Right renal cortex interstitium (tissue), 3 donors: ENCODE results near the gene LUM. TPM values are rescaled to one million over a fixed set of nuclear protein-coding genes. Genes with fewer than 3 reads are reported as not detected.

ENCODE experiments used
- DNase-seq, 3 donors: peaks; one replicate each; pipeline ENCODE4 v3.0.0-alpha.2; 2013; ENCODE audit warnings: low read depth in 3 of 3, low spot score in 2 of 3
- polyA plus RNA-seq, 3 donors: library from polyadenylated mRNA; unstranded; fragments of 120-200 nt; gene quantifications; one replicate each; pipeline ENCODE4 v1.2.1, GENCODE V29; 2013; ENCODE audit not compliant: insufficient read length in 3 of 3

The LUM gene
- polyA plus RNA-seq, 3 donors, result 23.7 to 56.3 (median 34.9) TPM

DNA sequence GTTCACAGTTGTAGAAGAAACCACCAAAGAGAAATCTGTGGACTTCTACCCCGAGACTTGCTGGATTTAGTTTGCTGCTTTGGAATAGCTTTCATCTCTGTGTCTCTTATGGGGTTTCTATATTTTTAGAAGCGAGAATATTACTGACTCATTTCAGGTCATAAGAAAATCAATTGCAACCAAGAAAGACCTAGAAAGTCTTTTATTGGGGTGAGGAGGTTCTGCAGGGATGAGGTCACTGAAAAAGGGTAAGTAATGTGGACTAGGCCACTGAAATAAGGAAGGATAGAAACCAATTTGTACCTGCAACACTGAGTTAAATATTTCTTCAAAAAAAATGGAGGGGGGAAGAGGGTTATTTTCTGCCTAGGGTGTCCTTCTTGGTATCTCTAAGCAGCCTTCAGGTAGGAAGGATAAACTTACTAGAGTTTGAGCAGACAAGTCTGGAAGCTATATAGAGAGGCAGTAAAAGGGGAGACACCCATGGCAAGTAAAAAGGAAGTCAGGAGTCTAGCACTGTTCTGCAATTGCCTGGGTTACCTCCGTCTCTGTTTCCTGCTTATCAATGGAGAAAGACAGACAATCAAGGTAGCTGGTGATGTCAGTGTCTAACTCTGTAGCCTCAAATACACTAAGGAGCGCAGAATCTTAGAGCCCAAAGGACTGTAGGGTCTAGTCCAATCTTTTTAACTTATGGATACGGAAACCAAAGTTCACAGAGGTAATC, 33.9 kb downstream of the LUM start:
- DNase-seq, result no peak

DNA sequence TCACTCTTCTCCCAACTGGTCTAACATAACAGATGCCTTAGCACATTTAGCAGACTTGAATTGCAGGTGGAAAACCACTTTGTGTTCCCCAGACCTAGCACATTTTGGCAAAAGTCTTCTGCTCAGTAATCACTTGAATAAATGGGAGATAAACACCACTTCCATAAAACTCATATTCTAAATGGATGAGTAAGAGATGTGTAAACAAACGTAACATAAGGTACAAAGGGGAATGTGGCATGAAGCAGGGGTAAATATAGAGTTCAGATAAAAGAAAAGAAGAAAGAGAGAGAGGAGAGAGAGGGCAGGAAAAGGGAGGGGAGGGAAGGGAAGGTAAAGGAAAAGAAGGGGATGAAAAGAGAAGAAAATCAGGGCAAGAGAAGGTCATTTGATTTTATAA, 36.4 kb downstream of the LUM start:
- DNase-seq, result no peak

DNA sequence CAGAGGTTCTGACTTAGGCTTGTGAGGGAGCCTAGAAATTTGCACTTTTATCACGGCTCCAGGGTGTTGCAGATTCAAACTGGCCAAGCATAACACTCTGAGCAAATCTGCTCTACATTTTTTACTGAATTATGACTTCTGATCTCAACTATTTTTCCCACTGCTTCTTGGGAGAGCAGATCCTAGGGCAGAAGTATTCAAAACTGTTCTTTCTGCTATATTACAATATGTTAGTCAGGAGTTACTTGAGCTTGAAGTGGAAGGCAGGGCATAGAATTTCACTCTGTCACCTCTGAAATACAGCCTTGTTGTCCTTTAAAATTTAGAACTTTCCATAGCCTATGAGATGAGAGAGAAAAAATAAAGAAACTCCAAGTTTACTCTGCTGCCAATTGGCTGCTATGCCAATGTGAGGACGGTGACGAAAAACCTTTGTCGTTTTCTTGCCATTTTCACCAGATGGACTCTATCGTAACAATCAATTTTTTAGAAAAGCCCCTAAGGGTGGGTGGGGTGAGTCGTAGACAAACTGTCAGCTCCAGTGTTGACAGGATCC, 37.1 kb downstream of the LUM start:
- peak in 1 of 3 donors; percentile 15 for DNase-seq

DNA sequence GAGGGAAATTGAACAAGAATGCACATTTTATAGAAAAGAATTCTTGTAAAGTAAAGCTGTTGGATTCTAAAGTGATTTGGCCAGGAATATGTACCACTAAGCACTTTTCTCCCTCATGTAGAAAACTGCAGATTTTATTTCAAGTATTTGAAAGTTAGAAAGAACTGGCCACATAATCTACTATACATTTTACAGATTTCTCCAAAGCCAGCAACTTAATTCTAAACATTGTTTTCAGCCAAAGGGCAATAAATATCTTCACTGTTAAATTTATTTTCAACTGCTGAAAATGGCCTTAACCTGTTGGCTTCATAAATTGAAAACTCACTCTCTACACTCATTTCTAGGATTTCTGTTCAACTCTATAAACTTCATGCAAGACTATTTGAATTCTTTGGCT, 37.9 kb downstream of the LUM start:
- no peak for DNase-seq

DNA sequence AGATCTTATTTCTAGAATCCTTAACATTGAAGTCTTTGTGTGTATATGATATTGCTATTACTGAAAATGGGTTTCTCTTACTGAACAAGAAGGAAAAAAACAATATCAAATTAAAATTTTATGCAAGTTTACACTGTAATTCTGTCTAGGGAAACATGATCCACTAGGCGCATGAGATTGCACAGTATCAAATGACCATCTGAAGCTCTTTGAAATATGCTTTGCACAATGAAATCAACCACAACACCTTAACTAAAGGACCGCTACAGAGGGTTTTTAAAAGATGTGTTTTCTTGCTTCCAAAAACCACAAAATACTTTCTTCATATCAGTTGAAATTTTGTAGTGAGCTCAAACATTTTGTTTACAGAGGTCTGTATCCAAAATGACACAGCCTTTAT, 38.4 kb downstream of the LUM start:
- no peak for DNase-seq

DNA sequence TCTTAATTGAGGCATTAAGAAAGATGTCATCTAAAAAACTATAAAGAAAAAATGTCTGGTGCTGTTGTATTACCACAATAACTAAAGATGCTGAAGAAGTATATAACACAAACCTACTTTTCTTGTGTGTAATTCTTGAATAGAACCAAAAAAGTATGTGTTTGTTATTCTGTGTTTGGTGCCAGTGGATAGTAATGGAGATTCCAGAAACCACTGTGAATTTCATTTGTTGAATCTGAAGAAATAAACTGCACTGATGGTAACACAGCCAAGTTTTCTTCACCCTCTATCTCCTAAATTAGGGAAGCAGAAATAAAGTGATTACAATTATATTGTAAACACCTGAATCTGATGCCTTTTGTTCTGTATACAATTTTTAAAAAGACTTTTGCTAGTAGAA, 40.4 kb downstream of the LUM start:
- DNase-seq, result no peak

DNA sequence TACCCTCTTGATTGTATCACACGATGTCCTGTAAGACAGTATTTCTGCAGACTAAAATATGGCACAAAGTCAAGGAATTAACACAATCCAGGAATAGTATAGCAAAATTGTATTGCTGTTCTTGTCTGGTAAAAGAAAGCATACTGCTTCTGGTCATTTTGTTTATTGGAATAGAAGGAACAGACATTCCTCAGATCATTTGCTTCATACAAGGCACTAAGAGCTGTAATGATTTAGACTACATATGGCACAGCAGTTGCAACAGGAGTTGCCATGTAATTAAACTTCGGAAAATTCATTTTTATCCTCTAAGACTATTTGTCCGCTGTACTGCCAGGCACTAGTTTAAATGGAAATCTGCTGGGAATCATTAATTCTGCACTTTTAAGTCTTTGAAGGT, 45.9 kb downstream of the LUM start:
- no peak for DNase-seq

DNA sequence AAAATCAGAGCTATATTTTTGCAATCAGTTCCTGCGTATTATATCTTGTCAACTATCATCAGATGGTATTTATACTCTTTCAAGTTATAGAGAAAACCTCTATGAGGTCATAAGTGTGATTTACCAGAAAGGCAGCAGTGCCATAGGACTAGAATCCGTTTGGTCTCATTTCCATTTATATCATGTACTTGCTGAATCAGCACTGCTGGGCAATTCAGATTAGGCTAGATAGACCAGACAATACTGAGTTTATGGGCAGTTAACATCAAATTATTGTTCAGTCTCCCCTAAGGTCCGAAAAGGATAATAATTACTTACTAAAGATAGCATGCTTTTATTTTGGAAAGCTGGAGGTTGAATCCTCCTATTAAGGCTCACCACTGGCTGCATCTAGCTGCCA, 46.7 kb downstream of the LUM start:
- DNase-seq, result no peak

DNA sequence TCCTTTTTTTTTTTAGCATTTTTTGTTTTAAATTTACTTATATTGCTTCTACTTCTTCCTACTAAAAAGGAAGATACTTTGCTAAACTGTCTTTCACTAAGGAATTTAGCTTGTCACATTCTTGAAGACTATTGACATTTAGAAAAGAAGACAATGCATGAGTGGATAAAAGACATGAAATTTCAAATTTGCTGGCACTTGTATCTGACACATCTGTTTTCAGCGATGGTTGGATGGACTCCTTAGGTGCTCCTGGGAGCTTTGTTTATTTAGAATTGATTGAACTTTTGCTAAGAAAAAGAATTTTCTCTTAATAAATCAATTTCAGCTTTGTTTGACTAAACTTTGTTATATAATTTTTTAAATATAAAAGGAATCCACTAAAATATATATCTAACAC, 50.2 kb downstream of the LUM start:
- no peak for DNase-seq

DNA sequence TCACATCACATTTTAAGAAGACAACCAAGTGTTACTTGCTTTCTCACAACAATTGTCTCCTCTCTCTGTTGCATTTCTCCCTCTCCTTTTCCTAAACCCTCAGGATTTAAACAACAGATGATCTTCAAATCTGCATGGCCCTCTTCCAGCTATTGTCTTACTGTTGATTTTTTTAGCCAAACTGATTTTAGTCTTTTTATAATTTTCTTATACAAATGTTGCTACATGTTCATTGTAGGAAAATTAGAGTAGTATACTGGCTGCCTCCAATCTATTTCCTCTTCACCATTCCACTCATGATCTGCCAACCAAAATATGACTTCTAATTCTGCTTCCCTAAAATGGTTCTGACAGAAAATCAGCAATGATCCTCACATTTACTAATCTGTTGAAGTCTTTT, 52.1 kb downstream of the LUM start:
- DNase-seq, result no peak

DNA sequence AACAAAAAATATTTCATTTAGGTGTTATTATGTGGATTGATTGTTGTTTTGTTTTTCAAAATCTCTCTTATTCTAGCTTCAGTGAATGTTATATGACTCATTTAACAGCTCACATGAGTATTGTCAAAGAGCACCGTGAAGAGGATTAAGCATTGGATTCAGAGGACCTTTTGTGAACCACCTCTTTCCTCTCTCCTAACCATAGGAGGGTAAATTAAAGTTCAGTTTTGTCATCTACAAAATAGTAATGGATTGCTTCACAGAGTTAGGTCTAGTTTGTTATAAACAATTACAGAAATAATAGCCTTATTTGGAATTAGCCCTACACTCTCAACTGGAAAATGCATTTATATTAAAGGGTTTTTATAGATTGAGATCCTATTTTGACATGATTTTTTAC, 52.5 kb downstream of the LUM start:
- no peak for DNase-seq

DNA sequence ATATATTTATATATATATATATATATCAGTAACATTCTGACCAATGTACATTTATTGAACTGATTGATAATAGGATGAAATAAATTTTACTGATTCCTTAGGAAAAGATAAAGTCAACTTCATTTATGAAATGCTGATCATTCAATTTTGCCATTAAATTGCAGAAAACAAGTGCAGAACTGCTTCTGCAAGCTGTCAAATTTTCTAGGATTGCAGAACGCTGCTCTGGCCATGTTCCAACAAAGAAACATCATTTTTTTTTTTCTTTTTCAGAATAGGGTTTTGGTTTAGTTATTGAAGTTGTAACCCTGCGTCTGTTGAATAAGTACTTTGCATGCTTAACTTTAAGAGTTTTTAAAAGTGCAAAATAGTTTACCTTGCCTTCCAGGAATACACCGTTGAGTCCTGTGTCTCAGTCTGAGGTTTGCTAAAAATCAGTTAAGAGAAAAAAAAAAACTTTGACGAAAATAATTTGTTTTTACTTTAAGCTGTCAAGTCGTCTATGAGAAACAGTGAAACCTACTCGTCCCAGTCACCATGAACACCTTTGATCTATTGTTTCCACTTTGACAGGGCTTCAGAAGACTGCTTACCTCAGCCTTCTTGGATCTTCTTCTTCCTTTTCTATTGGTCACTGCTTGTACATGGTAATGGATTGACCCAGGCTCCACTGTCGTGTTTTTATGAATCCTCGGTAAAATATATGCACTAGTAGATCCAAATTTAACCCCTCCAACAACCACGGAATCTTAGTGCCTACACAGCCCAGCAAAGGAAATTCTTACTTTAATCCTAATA, 53.7 kb downstream of the LUM start, which contains the start of gene KERA:
Gene KERA (minus strand): TSS at position 657 of the 798 bp plus-strand sequence. CDS start 1,743 bp downstream, outside the sequence.
- no peak for DNase-seq

DNA sequence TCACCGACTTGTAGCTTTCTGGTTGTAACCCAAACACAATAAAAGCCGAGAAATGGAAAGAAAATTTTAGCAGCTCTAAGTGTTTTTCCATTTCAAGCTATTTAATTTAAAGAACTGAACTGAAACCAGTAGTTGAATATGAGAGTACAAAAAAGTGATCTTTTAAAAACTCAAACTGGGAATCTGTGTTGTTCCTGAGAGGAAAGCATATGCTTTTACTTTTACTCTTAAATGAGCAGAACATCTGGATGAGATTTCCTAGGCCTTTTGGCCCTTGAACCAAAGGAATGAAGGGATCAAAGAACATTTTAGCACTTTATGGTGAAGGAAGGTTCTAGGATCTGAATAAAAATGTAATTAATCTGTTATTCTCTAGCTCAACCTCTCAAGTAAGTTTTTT, 54.8 kb downstream of the LUM start:
- DNase-seq, result no peak

DNA sequence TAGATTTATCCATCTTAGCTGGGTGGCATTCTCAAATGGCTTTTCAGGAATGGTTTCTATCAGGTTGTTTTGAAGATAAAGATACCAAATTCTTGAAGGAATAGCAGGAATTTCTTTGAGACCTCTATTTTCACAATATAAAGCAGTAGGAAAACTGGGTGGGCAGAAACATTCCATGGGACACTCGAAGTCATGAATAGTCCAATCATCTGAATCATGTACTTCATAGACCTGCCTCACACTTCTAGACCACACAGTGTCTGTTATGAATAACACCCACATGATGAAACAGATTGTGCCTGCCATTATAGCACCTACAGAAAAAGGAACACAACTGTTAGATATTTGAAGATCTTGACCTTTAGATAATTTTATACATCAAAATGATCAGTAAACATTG, 55.3 kb downstream of the LUM start:
- no peak for DNase-seq

DNA sequence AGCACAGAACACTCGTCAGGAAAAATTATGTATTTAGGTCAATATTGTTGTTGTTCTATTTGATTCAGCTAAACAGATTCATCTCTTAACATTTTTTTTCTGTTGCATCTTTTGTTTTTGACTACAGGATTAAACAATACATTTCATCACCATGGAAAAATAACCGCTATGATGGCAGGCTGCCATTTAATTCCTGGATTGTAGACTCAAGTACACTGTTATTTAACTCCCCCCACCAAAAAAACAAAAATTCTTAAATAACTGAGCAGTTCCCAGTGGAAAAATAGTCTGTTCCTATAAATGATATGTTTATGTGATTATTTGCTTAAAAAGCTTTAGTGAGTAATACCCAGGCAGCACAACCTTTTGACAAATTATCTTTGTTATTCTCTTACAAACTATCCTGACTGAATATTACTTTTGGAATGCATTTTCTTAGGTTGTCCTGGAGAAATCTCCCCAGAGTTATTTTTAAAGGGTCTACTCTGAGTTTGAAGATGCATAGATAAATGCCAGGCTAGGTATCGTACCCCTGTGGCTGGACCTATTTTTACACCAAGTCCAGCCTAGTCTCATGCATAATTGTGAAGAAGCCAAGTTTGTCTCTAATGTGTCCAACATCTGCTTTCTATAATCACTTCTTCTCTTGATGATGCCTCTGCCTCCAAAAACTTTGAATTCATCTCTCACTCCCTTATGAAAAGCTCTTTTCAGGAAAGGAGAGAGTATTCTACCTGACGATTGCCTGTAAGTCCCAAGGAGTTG, 57.2 kb downstream of the LUM start:
- DNase-seq, result no peak

Other genes starting within 250 kb of the LUM start
- not detected for gene CCER1, start 156.3 kb downstream of the LUM start, polyA plus RNA-seq
- gene EPYC, start 106.5 kb downstream of the LUM start, polyA plus RNA-seq, result not detected
- gene KERA, start 53.5 kb downstream of the LUM start, polyA plus RNA-seq, result not detected
- gene DCN, start 71.3 kb upstream of the LUM start, polyA plus RNA-seq, result 100 to 1,000 TPM; 516 to 589 (median 520) TPM